Measurements from ENCODE around the gene DENND2D.

DNA sequence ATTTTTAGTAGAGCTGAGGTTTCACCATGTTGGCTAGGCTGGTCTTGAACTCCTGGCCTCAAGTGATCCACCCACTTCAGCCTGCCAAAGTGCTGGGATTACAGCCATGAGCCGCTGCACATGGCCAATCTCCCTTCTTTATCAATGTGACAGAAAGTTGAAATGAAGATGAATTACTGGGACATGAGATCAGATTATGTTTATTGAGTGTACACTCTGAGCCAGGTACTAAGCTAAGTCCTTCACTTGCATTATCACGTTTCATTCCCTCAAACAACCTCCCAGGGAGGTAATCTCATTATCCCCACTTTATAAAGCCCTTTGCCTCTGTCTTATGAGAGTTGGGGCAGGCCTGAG, 20.8 kb upstream of the DENND2D start:
- TF ChIP-seq, protein P1, sequence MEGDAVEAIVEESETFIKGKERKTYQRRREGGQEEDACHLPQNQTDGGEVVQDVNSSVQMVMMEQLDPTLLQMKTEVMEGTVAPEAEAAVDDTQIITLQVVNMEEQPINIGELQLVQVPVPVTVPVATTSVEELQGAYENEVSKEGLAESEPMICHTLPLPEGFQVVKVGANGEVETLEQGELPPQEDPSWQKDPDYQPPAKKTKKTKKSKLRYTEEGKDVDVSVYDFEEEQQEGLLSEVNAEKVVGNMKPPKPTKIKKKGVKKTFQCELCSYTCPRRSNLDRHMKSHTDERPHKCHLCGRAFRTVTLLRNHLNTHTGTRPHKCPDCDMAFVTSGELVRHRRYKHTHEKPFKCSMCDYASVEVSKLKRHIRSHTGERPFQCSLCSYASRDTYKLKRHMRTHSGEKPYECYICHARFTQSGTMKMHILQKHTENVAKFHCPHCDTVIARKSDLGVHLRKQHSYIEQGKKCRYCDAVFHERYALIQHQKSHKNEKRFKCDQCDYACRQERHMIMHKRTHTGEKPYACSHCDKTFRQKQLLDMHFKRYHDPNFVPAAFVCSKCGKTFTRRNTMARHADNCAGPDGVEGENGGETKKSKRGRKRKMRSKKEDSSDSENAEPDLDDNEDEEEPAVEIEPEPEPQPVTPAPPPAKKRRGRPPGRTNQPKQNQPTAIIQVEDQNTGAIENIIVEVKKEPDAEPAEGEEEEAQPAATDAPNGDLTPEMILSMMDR (IDR thresholded peaks at IDR 0.05), result no peak
- TF ChIP-seq POLR2A (IDR thresholded peaks at IDR 0.05), result no peak
- TF ChIP-seq POLR2AphosphoS5 (IDR thresholded peaks at IDR 0.05), result no peak

All from gastroesophageal sphincter (tissue), 3 donors.